ENCODE measurements around the gene NINL. TPM values are rescaled to one million over a fixed set of nuclear protein-coding genes. Genes with fewer than 3 reads are reported as not detected.
"Not testable (repeated sequence)": the region's sequence is repeated elsewhere in the genome, so short reads cannot be mapped to it uniquely, and the experiment has no call there.

Gene NINL
- total RNA-seq, 1 donor from 2014 or later = 14.8 TPM

DNA sequence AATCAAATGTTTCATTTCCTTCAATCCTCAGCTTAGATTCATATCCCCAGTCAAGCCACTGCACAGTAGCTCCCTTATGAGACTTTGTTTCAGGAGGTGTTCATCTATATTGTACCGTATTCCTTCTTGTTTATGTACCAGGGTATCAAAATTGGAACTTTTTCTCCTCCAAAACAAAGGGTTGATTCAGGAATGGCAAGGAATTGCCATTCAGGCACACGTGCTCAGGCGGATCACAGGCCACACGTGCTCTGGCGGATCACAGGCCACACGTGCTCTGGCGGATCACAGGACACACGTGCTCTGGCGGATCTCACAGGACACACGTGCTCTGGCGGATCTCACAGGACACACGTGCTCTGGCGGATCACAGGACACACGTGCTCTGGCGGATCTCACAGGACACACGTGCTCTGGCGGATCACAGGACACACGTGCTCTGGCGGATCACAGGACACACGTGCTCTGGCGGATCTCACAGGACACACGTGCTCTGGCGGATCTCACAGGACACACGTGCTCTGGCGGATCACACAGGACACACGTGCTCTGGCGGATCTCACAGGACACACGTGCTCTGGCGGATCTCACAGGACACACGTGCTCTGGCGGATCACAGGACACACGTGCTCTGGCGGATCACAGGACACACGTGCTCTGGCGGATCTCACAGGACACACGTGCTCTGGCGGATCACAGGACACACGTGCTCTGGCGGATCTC is 17.0 kb upstream of the NINL start:
- ATAC-seq; intact Hi-C loops (cut with DNase I); DNase-seq (ENCODE audit: low spot score): not testable (repeated sequence)

- intact Hi-C loops (cut with DNase I) = no loop called here
- DNase-seq (ENCODE audit: low spot score) (no peak), ATAC-seq (no peak)
These were observed 16.3 kb upstream of the NINL start for GRCh38 chr20:25601659-25602058.

DNA sequence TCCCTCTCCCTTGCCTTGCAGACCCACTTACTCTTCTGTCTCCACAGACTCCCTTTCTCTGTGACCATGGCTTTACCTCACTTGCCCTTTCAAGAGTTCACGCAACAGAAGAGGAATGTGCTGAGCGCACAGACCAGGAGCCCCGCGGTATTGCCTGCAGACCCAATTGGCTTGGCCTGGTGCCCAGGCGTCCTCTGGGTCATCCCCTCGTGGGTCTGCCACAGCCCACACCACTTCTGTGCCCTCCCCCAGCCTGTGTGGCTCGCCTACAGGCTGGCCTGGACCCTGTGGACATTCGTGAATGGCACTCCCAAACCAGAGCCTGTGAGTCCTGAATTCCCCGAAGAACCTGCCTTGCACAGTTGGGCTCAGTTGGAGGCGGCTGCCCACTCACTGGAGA is 15.3 kb upstream of the NINL start:
- ATAC-seq (no peak), DNase-seq (ENCODE audit: low spot score) (no peak)
- intact Hi-C loops (cut with DNase I) = no loop called here

- ATAC-seq (no peak), DNase-seq (ENCODE audit: low spot score) (no peak)
- intact Hi-C loops (cut with DNase I) = no loop called here
These were observed 7.0 kb upstream of the NINL start for GRCh38 chr20:25592135-25592852.

- intact Hi-C loops (cut with DNase I); ATAC-seq; DNase-seq (ENCODE audit: low spot score): not testable (repeated sequence)
These were observed 5.4 kb upstream of the NINL start for GRCh38 chr20:25590778-25591177.

DNA sequence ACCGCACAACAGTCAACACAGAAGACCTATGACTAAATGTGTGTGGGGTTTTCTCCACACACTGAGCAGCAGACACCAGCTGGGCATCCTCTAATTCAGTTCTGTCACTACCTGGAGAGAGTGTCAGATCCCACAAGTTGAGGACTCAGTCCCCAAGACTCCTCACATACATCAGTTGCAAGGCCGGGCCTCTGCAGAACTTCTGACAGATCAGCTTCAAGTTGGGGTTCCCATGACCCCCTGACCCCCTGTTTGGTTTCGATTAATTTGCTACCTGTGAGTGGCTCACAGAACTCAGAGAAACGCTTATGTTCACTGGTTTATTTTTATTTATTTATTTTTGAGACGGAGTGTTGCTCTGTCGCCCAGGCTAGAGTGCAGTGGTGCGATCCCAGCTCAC is 3.2 kb upstream of the NINL start:
- no peak for ATAC-seq
- intact Hi-C loops (cut with DNase I) = no loop called here
- no peak for DNase-seq (ENCODE audit: low spot score)

GRCh38 chr20:25587536-25587935 is 2.2 kb upstream of the NINL start:
- DNase-seq (ENCODE audit: low spot score) = no peak
- intact Hi-C loops (cut with DNase I) = no loop called here

DNA sequence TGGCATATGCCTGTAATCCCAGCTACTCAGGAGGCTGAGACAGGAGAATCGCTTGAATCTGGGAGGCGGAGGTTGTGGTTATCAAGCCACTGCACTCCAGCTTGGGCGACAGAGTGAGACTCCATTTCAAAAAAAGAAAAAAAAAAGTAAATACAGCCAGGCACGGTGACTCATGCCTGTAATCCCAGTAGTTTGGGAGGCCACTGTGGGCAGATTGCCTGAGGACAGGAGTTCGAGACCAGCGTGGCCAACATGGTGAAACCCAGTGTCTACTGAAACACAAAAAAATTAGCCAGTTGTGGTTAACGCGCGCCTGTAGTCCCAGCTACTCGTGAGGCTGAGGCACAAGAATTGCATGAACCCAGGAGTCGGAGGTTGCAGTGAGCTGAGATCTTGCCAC is 1.5 kb upstream of the NINL start:
- intact Hi-C loops (cut with DNase I) = no loop called here
- ATAC-seq (no peak), DNase-seq (ENCODE audit: low spot score) (no peak)

More at GRCh38 chr20:25587536-25587935, 2.2 kb upstream of the NINL start:
- ATAC-seq = no peak

DNA sequence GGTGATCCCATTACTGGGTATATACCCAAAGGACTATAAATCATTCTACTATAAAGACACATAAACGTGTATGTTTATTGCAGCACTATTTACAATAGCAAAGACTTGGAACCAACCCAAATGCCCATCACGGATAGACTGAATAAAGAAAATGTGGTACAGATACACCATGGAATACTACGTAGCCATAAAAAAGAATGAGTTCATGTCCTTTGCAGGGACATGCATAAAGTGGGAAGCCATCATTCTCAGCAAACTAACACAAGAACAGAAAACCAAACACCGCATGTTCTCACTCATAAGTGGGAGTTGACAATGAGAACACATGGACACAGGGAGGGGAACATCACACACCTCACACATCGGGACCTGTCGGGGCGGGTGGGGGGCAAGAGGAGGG is 1.7 kb downstream of the NINL start:
- DNase-seq (ENCODE audit: low spot score); ATAC-seq; intact Hi-C loops (cut with DNase I): not testable (repeated sequence)

GRCh38 chr20:25580711-25581110 is 4.6 kb downstream of the NINL start:
- no peak for ATAC-seq
- DNase-seq (ENCODE audit: low spot score) = no peak
- intact Hi-C loops (cut with DNase I) = no loop called here

GRCh38 chr20:25579081-25579770 is 6.1 kb downstream of the NINL start:
- DNase-seq (ENCODE audit: low spot score) = no peak
- no peak for ATAC-seq
- intact Hi-C loops (cut with DNase I) = no loop called here

DNA sequence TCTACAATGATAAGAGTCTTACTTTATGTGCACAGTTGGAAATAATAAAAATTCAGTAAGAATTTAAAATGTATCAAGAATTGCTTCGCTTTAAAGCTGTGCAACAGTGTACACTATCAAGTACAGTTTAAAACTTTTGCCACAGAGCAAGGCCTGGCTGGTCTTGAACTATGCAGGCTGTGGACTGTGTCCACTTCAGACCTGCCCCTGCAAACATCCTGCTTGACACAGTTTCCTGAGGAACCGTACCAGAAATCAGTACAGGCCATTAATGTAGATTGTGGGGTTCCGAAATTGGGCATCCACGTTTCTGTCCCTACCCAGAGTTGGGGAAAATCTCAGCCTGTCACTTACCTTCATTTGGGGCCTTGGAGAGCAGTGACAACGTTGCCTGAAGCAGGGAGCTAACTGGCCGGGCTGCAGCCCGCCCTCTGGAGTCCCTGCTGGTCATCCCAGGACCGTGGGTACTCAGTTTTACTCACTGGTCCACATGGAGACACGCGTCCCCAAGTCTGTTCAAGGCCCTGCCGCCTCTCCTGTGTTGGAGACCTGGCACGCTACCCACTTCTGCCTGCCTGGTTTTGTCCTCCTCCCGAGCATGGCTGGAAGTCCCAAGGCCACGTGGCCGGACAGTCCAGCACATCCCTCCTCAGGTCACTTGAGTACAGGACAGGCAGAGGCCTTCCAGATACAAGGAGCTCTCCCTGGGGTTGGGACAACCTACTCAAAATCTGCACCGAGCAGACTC is 8.4 kb downstream of the NINL start:
- intact Hi-C loops (cut with DNase I) = no loop called here
- DNase-seq (ENCODE audit: low spot score) (no peak), ATAC-seq (no peak)

DNA sequence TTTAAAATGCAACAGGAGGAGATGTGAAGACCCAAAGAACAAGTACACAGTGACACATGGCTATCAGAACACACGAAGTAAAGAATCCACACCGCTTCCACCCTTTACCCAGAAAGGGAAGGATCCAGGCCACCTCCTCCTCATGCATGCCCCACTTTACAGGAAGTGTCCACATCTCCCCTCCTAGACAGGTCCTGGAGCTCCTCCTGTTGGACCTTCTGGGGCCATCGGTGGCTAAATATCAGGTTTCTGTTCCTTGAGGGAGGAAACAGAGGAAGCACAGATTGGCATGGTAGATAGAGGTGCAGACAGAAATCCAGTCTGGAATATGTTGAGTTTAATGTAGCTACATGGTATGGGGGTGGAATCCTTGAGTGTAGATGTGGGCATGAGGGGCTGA is 10.9 kb downstream of the NINL start:
- DNase-seq (ENCODE audit: low spot score) (no peak), ATAC-seq (peak; percentile 42)
- intact Hi-C loops (cut with DNase I) = no loop called here

DNA sequence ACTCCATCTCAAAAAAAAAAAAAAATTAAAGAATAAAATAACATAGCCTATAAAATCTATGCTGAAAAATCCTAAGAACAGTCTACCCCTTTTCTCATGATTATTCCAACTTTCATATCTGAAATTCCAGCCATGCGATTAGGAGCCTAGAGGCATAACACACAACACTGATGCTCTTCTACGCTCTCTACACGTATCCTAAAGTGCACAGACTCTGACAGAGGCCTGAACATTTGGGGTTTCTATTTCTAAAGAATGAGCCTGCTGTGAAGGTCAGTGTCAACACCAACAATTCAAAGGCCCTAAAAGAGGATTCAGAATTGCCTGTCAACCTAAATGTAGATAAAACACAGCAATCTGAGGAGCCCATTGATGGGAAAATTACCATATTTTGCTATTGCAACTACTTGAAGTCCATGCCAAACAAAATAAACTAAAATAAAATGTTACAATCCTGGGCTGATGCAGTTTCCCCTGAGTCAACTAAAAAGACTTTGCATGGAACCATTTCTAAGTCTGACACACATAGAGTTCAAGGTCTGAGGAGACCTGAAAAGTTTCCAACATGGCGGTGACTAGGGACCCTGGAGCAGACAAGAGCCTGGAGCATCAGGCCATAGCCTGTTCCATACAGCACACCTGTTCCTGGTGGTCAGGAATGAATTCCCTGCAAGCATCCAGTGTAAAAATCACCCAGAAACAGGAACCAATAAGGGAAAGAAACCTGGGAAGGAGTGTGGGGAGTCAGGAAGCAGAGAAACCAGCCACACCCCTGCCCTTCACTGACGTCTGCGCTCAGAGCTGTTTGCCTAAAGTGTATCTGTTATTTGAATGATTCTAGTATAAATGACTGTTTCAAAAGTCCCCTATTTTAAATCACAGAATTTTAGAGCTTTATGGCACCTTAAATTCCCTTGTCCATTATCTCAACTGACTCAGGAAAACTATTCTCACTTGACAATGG is 11.8 kb downstream of the NINL start:
- DNase-seq (ENCODE audit: low spot score) (no peak), ATAC-seq (no peak)
- intact Hi-C loops (cut with DNase I) = no loop called here

DNA sequence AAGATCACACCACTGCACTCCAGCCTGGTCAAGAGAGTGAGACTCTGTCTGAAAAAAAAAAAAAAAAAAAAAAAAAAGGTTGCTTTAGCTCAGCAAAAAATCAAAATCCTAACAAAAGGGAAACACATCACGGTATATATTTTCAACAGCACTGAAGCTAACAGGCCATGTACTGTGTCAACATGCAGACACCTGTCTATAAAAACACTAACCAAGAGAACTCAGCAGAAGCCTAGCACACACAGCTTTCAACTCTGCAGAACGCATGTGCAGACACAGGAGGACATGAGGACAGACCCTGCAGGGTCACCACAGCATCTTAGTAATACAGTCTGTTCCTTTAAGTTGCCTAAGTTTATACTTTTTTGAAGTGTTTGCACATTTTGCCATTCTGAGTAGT is 13.5 kb downstream of the NINL start:
- DNase-seq (ENCODE audit: low spot score) (no peak), ATAC-seq (no peak)
- intact Hi-C loops (cut with DNase I) = no loop called here

- ATAC-seq = no peak
- no peak for DNase-seq (ENCODE audit: low spot score)
- intact Hi-C loops (cut with DNase I) = no loop called here
These were observed 14.1 kb downstream of the NINL start for GRCh38 chr20:25571240-25571639.

DNA sequence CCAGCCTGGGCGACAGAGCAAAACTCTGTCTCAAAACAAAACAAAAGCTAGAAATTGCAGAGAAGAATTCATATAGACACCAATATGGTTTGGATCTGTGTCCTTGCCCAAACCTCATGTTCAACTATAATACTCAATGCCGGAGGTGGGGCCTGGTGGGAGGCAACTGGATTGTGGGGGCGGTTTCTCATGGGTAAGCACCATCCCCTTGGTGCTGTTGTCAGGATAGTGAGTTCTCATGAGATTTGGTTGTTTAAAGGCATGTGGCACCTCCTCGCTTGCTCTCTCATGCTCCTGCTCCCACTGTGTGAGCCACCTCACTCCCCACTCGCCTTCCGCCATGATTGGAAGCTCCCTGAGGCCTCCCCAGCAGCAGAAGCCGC is 15.2 kb downstream of the NINL start:
- DNase-seq (ENCODE audit: low spot score) (no peak), ATAC-seq (no peak)
- intact Hi-C loops (cut with DNase I) = no loop called here

DNA sequence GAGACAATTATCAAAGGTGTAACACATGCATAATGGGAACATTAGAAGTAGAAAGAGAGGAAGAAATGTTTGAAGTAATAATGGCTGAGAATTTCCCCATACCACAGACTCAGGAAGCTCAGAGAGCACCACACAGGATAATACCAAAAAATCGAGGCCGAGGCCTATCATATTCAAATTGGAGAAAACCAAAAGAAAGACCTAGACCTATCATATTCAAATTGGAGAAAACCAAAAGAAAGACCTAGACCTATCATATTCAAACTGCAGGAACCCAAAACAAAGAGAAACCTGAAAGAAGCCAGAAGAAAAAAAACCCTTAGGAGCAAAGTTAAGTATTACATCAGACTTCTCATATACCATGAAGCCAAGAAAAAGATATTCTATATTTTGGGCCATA is 18.0 kb downstream of the NINL start:
- no peak for ATAC-seq
- no peak for DNase-seq (ENCODE audit: low spot score)
- intact Hi-C loops (cut with DNase I) = no loop called here
